ENCODE data around the gene PTPN1. TPM values are rescaled to one million over a fixed set of nuclear protein-coding genes. Genes with fewer than 3 reads are reported as not detected.

PTPN1 gene
- total RNA-seq, 2 experiments from 2014 or later, result 17.1 to 25.1 TPM

GRCh38 chr20:50477239-50477872 lies 32.8 kb upstream of the PTPN1 start:
- ChIA-PET POLR2A (no interaction called here), CTCF (ENCODE audit: unreplicated experiment) (no interaction called here)
- no peak overlapping the region for H3K4me2 ChIP-seq (ENCODE audit: low read length)
- no TSS peak for BruUV-seq (replicated peaks)
- no peaks in the 10 kb centered on the region for H3K79me2 ChIP-seq (ENCODE audit: insufficient read depth, low read depth, low read length)
- no peak overlapping the region for H3K4me3 ChIP-seq (ENCODE audit: low read depth, low read length, poor library complexity, severe bottlenecking)
- no peak overlapping the region for H2AFZ ChIP-seq (ENCODE audit: low read length)
- intact Hi-C loops (cut with micrococcal nuclease; ENCODE audit: unreplicated experiment), result no loop called here
- no peaks in the 10 kb centered on the region for H4K20me1 ChIP-seq (ENCODE audit: insufficient read depth, low read length)
- no peaks in the 10 kb centered on the region for H3K4me1 ChIP-seq (ENCODE audit: insufficient read depth, low read length, poor library complexity, severe bottlenecking)
- H3K9me2 ChIP-seq (ENCODE audit: insufficient read depth, low read length), result no peaks in the 10 kb centered on the region
- H3K9me3 ChIP-seq (ENCODE audit: low read length), result no peaks in the 10 kb centered on the region
- no peak for DNase-seq (ENCODE audit: low spot score)
- H3K36me3 ChIP-seq (ENCODE audit: insufficient read depth, low read length), result no peaks in the 10 kb centered on the region
- no peak overlapping the region for H3K27ac ChIP-seq (ENCODE audit: low read depth, low read length, poor library complexity, severe bottlenecking)
- TF ChIP-seq, protein P1, sequence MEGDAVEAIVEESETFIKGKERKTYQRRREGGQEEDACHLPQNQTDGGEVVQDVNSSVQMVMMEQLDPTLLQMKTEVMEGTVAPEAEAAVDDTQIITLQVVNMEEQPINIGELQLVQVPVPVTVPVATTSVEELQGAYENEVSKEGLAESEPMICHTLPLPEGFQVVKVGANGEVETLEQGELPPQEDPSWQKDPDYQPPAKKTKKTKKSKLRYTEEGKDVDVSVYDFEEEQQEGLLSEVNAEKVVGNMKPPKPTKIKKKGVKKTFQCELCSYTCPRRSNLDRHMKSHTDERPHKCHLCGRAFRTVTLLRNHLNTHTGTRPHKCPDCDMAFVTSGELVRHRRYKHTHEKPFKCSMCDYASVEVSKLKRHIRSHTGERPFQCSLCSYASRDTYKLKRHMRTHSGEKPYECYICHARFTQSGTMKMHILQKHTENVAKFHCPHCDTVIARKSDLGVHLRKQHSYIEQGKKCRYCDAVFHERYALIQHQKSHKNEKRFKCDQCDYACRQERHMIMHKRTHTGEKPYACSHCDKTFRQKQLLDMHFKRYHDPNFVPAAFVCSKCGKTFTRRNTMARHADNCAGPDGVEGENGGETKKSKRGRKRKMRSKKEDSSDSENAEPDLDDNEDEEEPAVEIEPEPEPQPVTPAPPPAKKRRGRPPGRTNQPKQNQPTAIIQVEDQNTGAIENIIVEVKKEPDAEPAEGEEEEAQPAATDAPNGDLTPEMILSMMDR (conservative IDR thresholded peaks at IDR 0.05; ENCODE audit: low read length), result no peak
- TF ChIP-seq EZH2phosphoT487 (IDR thresholded peaks at IDR 0.05; ENCODE audit: borderline replicate concordance, low read depth, low read length), result no peak

GRCh38 chr20:50478162-50478990 lies 31.8 kb upstream of the PTPN1 start:
- TF ChIP-seq, protein P1 (conservative IDR thresholded peaks at IDR 0.05; ENCODE audit: low read length), result peak; percentile 84
- TF ChIP-seq EZH2phosphoT487 (IDR thresholded peaks at IDR 0.05; ENCODE audit: borderline replicate concordance, low read depth, low read length), result no peak
- POLR2A ChIA-PET, result no interaction called here
- Histone ChIP-seq H3K9me3 (ENCODE audit: low read length) (no peaks in the 10 kb centered on the region), H3K79me2 (ENCODE audit: insufficient read depth, low read depth, low read length) (no peaks in the 10 kb centered on the region), H3K36me3 (ENCODE audit: insufficient read depth, low read length) (no peaks in the 10 kb centered on the region), H3K4me1 (ENCODE audit: insufficient read depth, low read length, poor library complexity, severe bottlenecking) (no peaks in the 10 kb centered on the region), H3K9me2 (ENCODE audit: insufficient read depth, low read length) (no peaks in the 10 kb centered on the region), H3K4me2 (ENCODE audit: low read length) (no peak overlapping the region), H3K27ac (ENCODE audit: low read depth, low read length, poor library complexity, severe bottlenecking) (no peak overlapping the region), H4K20me1 (ENCODE audit: insufficient read depth, low read length) (no peaks in the 10 kb centered on the region), H2AFZ (ENCODE audit: low read length) (no peak overlapping the region), H3K4me3 (ENCODE audit: low read depth, low read length, poor library complexity, severe bottlenecking) (no peak overlapping the region)
- intact Hi-C loops (cut with micrococcal nuclease; ENCODE audit: unreplicated experiment), result loop anchor here (2.0 kb wide), 1 partner anchor 98 kb away; no protein-coding TSS in a partner anchor
- DNase-seq (ENCODE audit: low spot score), result peak; percentile 78
- CTCF ChIA-PET (ENCODE audit: unreplicated experiment), result no interaction called here
- BruUV-seq (replicated peaks), result no TSS peak

- DNase-seq (ENCODE audit: low spot score), result no peak
- Histone ChIP-seq H3K9me3 (ENCODE audit: low read length) (no peaks in the 10 kb centered on the region), H3K4me2 (ENCODE audit: low read length) (no peak overlapping the region), H3K79me2 (ENCODE audit: insufficient read depth, low read depth, low read length) (no peaks in the 10 kb centered on the region), H4K20me1 (ENCODE audit: insufficient read depth, low read length) (no peaks in the 10 kb centered on the region), H3K27ac (ENCODE audit: low read depth, low read length, poor library complexity, severe bottlenecking) (no peak overlapping the region), H3K4me1 (ENCODE audit: insufficient read depth, low read length, poor library complexity, severe bottlenecking) (peaks cover 10% of the 10 kb centered on the region), H3K36me3 (ENCODE audit: insufficient read depth, low read length) (no peaks in the 10 kb centered on the region), H2AFZ (ENCODE audit: low read length) (no peak overlapping the region), H3K4me3 (ENCODE audit: low read depth, low read length, poor library complexity, severe bottlenecking) (no peak overlapping the region), H3K9me2 (ENCODE audit: insufficient read depth, low read length) (no peaks in the 10 kb centered on the region)
- intact Hi-C loops (cut with micrococcal nuclease; ENCODE audit: unreplicated experiment), result no loop called here
- no TSS peak for BruUV-seq (replicated peaks)
- ChIA-PET POLR2A (interaction anchor here (0.7 kb wide), 1 partner anchor 94 kb away, joined by 3 read pairs; no protein-coding TSS in a partner anchor), CTCF (ENCODE audit: unreplicated experiment) (no interaction called here)
- TF ChIP-seq EZH2phosphoT487 (IDR thresholded peaks at IDR 0.05; ENCODE audit: borderline replicate concordance, low read depth, low read length), result no peak
Measured at GRCh38 chr20:50481741-50482140, 28.4 kb upstream of the PTPN1 start.
